SK-MEL-5 (cell line): ENCODE results near the gene AMPD3. TPM values are rescaled to one million over a fixed set of nuclear protein-coding genes. Genes with fewer than 3 reads are reported as not detected.

ENCODE experiments used
- DNase-seq: peaks from one replicate; pipeline ENCODE4 v3.0.0-alpha.2; 2016; ENCODE audit warnings: low read depth, low spot score
- in situ Hi-C: cut with HindIII; loops from 2 replicates; pipeline ENCODE4 v1.10.0; 2016; ENCODE audit warnings: low sequenced_read_pairs, high pct_unique_total_duplicates, low pct_unique_long_range_greater_than_20kb
- total RNA-seq: library from RNA; depleted of rRNA; stranded (reverse); fragments of >200 nt; shearing (Covaris generic); gene quantifications from 2 replicates; pipeline ENCODE4 v1.2.3, GENCODE V29; 2014

Gene AMPD3
- total RNA-seq, 1 experiment from 2014 or later = 1.8 TPM

GRCh38 chr11:10480760-10481159 is 25.7 kb downstream of the AMPD3 start:
- in situ Hi-C loops = no loop called here
- DNase-seq = no peak

DNA sequence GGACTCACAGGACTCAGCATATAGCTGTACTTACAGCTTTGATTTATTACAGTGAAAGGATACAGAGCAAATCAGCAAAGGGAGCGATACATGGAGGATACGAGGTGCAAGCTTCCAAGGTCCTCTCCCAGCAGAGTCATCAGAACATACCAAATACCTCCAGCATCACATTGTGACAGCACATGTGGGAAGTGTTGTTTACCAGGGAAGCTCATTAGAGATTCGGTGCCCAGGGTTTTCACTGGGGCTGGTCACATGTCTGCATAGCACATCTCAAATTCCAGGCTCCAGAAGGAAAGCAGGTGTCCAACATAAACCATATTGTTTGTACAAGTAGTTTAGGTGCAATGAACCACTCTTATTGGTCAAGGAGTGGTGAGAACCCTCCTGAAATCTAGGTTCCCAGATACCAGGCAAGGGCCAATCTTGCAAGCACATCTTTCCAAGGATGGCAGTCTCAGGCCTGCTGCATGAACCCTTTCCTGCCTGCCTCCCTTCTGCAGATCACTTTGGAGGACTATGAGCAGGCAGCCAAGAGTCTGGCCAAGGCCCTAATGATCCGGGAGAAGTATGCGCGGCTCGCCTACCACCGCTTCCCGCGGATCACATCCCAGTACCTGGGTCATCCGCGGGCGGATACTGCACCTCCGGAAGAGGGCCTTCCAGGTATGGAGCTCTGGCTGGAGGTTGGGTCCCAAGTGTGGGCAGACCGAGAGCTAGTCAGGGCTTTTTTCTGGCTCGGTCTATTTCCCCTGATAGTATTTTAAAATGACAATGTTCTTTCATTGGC is 26.7 kb downstream of the AMPD3 start:
- in situ Hi-C loops = no loop called here
- no peak for DNase-seq

GRCh38 chr11:10483174-10483573 is 28.1 kb downstream of the AMPD3 start:
- in situ Hi-C loops = no loop called here
- DNase-seq = no peak

GRCh38 chr11:10483584-10483983 is 28.5 kb downstream of the AMPD3 start:
- in situ Hi-C loops = no loop called here
- DNase-seq = no peak

- in situ Hi-C loops = no loop called here
- DNase-seq = no peak
These were observed 29.6 kb downstream of the AMPD3 start for GRCh38 chr11:10484461-10485180.

- in situ Hi-C loops = no loop called here
- DNase-seq = no peak
These were observed 30.6 kb downstream of the AMPD3 start for GRCh38 chr11:10485646-10486045.

DNA sequence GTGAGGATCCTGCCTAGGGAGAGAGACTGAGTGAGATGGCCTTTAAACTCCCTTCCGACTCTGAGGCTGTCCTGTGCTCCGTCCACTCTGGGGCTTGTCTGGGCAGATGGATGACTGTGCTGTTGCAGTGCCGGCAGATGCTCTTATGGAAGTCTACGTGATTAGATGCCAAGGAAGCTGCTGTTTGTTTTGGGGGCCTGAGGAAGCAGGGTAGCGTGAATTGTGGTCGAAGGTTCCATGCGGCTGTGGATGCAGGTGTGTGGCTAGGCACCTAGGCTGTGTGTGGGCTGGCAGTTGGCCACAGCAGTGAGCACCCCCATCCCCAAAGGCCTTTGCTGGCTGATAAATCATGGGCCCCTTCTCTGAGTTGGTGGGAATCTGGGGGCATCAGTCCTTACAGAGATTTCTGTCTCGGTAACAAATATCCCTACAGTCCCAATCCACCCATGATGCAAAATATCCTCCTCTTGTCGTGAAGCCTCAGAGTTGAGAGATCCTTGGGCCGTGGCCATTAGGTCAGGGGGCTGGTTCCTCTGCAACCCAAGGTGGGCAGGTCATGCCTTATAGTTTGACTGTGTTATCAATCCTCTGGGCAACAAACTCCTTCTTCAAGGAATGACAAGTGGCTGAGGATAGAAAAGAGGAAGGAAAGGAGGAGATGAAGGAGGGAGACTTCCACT is 31.2 kb downstream of the AMPD3 start:
- in situ Hi-C loops = no loop called here
- DNase-seq = no peak

- in situ Hi-C loops = no loop called here
These were observed 32.1 kb downstream of the AMPD3 start for GRCh38 chr11:10487002-10487647.

DNA sequence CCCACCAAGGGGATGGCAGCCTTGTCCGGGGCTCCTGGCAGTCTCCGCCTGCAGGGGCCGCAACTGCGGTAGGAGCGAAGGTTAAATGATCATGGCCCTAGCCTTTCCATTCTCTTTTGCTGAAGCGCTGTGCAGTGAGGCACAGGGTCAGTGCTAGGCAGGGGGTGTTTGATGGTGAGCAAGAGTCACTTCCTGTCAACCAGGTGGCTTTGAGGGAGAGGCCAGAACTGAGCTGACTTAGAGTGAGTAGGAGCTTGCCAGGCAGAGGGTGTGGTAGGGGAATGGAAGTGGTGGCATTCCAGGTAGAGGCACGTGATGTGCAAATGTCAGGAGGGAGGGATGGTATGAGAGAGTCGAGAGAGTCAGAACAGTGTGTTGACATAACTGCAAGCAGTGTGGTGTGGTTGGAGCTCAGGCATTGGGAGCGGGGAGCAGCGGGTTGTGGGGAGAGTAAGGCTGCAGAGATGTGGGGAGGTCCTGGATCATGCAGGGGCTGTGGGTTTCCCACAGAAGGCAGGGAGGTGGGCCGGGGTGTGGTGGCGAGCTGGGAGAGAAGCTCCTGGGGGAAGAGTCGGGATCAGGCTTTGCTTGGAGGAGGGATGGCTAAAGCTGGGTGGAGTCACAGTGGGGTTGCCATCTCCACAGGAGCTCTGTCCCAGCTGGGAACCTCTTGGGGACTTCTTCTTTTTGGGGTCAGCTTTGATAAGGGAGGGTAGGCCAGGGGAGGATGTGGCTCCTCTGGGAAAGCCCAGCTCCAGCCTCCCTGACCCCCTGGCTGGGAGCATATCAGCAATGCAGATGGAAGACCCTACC is 33.3 kb downstream of the AMPD3 start:
- DNase-seq = no peak
- in situ Hi-C loops = no loop called here

More at GRCh38 chr11:10487002-10487647, 32.1 kb downstream of the AMPD3 start:
- DNase-seq = no peak

GRCh38 chr11:10488934-10489691 is 34.0 kb downstream of the AMPD3 start:
- in situ Hi-C loops = no loop called here
- no peak for DNase-seq

- no peak for DNase-seq
- in situ Hi-C loops = no loop called here
These were observed 35.0 kb downstream of the AMPD3 start for GRCh38 chr11:10490032-10490397.

GRCh38 chr11:10490398-10491241 is 35.6 kb downstream of the AMPD3 start:
- in situ Hi-C loops = no loop called here

GRCh38 chr11:10492084-10492483 is 37.0 kb downstream of the AMPD3 start:
- DNase-seq = no peak
- in situ Hi-C loops = no loop called here

More at GRCh38 chr11:10490398-10491241, 35.6 kb downstream of the AMPD3 start:
- peak; percentile 55 for DNase-seq

GRCh38 chr11:10493041-10493663 is 38.1 kb downstream of the AMPD3 start:
- DNase-seq = no peak
- in situ Hi-C loops = no loop called here

DNA sequence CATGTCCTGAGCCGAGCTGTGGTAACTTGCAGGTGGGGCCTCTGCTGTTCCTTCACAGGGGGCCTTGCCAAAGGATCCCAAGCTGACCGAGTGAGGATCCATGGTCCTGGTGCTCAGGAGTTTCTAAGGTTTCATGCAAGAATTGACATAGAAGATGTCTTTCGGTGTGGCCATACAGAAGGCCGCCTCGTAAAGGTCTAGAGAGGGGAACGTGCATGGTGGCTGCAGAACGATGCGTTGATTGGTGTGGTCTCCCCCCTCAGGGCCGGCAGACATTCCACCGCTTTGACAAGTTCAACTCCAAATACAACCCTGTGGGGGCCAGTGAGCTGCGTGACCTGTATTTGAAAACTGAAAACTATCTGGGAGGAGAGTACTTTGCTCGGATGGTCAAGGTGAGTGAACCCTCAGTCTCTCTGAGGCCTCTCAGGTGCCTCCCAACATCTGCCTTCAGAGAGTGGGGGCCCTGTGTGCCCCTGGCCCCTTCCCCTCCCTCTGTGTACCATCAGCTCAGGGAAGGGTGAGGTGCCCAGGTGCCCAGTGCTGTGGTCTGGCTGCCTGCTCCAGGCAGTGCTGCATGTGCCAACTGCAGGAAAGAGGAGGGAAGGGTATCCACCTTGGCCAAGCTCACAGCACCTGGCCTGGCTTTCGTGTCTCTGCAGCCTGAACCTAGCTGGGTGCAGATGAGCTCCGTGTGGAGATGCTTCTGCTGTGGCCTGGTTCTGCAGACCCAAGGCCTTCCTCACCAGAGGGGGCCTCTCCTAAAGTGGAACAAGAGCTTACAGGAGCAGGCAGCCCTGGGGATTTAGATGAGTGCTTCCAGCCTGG is 39.8 kb downstream of the AMPD3 start:
- in situ Hi-C loops = no loop called here
- DNase-seq = no peak
